ENCODE results near the gene PBX4.

PBX4 gene

DNA sequence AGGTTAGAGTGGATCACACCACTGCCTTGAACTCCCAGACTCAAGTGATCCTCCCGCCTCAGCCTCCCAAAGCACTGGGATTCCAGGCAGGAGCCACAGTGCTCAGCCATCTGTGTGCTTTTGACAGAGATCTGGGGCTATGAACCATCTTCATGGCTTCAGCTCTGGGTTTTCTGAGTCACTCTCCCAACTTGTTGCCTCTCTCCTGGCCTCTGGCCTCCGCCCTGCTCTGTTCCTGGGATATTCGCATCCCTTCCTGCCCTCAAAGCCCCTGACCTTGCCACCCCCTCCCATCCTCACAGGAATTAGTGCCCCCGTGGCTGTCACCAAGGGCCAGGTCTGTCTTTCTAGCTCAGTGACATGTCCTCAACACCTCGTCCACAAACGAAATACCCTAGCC is 30.7 kb upstream of the PBX4 start:
- DNase-seq = no peak

DNA sequence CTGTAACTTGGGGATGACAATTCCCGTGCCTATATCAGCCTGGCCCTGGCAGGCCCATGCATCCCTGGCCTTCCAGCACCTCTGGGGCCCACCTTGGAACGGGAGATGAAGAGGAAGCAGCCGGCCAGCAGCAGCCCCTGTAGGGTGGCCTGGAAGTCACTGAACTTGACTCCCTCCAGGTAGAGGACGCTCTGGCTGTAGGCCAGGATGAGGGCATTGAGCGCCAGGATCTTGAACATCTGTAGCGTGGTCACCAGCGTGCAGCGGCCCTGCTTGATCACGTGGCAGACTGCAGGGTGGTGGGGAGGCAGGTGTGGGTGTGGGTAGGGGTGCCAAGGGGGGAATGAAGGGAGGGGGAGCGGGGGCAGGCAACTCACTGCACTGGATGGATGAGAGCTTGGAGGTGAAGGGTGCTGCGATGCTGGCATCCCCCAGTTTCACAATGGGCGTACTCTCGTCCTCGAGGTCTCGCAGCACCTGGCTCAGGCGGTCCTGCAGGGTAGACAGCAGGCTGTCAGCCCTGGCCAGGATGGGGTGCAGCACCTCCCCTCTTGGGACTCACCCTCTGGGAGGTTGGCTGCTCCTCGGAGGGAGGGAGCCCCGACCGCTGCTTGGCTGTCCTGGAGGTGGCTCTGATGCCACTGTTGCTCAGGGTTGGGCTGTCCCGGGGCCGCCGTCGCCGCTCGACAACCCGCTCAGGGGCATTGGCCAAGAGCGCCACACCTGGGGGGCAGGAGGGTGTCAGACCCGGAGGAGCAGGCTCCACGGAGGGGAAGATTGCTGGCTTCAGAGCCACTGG is 28.7 kb upstream of the PBX4 start:
- DNase-seq = no peak

DNA sequence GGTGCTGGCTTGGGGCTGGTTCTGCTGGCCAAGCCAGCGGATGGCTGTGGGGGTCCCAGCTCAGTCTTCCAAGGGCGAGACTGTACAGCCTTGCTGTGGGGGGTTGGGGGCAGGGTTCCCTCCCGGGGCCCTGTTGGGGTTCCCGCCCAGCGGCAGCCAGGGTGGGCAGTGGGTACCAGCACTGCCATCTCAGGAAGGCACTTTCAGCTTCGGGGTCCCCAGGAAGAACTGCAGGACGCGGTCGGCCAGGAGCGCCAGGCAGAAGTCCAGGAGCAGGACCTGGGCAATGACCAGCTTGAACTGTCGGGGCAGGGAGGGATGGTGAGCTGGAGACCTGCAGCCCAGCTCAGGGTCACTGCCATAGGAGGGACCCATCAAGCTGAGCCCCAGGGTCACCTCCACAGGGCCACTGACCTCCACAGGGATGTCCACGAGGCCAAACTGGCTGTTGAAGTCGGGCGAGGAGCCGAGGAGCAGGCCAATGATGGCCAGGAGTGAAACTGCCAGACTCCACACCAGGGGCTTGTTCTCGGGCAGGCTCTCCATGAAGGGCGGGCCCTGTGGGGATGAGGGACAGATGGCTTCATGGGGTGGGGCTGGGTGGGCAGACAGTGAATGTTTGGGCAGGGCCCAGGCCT is 26.9 kb upstream of the PBX4 start:
- no peak for DNase-seq

DNA sequence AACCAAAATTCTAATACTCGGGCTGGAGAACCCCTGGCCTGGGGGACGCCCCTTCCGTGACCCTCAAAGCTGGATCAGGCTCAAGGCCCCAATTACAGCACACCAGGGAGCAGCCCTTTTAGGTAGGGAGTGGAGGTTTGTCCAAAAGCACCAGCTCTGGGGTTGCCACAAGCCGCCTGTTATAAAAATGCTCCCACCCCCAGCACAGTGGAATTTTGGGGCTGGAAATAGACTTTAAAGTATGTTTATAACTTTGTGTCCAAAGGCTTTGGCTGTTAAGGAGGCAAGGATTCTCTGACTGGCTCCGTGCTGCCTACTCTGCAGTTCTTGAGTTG is 25.5 kb upstream of the PBX4 start:
- no peak for DNase-seq

DNA sequence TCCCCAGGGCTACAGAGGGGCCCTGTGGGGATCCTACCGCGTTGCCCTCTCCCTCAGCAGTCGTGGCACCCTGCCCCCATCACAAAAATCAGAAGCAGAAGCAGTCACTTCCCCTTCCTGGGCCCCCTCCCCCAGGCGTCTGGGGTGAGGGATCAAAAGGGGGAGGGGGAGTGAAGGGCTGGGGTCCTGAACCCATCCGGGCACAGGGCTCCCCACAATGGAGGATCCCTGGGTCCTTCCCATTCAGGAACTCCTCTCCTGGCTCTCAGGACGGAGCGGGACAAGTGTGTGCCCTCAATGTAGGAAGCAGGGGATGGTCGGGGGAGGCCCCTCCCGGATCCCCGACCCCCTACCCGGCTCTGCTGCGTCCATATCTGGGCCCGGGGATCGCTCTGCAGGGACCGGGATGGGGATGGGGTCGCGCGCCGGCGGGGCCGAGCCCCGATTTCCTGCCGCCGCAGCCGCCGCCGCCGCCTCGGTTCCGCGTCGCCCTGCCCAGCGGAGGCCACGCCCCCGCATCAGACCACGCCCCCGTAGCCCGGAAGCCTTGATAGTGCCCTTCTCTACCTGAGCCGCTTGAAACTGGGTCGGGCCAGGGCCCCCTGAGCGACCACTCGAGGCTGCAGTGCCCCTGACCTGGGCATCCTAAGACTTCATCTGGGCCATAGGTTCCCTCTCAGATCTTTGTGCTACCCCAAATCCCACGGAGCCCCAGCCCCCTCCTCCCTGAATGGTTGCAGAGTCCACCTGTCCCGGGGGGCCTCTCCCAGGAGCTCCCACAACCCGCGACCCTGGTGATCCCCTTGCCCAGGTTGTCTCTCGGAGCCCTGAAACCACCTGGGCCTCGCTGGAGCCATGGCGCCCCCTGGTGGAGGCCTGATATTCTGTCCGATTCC is 24.9 kb upstream of the PBX4 start, which contains the start of gene GMIP:
GMIP (minus strand) TSS at position 500 of the 896 bp plus-strand sequence; CDS start at position 372, 128 bp downstream.
- peak; percentile 86 for DNase-seq

DNA sequence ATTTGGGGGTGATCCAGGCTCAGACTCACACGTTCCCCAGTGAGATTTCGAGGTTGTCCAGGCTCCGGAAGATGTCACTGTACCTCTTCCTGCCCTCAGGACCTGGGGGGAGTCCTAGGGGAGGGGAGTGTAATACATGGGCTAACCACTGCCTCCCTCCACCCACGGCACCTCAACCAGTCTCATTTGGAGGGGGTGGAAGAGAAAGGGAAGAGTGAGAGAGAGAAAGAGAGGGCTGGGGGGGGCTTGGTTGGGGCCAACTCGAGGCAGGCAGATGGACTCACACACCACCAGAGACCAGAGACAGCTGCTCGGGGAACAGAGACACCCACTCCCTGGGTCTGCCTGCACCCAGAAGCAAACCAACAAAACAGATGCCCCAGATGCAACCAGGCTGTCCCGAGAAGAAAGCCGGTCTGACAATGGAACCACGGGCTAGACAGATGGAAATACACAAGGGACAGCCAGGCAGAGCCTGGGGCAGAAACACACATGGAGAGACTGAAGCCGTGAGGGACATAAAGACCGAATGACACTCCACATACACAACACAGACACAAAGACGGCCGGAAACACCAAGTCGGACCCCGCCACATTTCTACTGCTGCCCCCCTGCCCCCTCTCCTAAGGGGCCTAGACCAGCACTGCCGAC is 24.1 kb upstream of the PBX4 start:
- peak; percentile 40 for DNase-seq

DNA sequence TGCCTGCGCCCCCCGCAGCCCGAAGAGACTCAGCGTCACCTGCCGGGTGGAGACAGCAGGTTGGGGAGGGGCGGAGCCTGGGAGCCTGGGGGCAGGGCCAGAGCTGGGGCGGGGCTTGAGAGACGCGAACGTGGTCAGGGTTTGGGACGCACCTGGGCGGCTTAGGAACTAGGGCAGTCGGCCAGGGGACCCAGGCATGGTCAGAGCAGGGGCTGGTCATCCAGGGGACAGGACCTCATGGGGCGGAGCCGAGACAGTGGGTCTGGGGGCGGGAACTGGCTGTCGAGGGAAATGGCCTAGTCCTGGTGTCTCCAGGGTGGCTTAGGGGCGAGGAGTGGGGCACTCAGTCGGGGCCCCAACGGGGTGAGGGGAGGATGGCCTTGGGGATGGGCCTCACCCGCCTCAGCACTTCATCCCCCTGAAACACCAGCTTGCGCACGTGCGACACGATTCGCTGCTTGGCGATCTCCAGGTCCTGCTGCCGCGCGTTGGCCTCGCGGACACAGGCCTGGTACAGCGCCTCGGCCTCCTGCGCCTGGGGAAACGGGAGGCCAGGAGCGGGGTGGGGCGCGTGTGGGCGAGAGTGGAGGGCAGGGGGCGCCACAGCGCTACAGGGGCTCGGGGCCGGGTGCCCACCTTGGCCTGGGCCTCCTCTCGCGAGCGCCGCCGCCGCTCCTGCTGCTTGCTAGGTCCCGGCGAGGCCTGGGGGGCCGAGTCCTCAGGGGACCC is 19.2 kb upstream of the PBX4 start:
- DNase-seq = no peak

DNA sequence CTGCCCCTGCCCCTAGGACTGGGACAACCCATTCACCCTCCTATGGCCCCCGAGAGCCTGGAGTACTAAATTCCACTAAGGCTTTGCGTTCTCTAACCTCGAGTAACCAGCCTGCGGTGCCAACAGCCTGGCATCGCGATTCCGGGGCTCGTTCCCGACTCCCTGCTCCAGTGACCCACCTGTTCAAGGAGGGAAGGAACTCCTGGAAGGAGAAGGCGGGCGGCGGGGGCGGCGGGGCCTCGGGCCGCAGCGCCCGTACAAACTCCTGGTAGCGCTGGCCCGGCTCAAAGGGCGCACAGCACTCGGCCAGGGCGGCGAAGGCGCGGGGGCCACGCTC is 18.7 kb upstream of the PBX4 start:
- DNase-seq = no peak

DNA sequence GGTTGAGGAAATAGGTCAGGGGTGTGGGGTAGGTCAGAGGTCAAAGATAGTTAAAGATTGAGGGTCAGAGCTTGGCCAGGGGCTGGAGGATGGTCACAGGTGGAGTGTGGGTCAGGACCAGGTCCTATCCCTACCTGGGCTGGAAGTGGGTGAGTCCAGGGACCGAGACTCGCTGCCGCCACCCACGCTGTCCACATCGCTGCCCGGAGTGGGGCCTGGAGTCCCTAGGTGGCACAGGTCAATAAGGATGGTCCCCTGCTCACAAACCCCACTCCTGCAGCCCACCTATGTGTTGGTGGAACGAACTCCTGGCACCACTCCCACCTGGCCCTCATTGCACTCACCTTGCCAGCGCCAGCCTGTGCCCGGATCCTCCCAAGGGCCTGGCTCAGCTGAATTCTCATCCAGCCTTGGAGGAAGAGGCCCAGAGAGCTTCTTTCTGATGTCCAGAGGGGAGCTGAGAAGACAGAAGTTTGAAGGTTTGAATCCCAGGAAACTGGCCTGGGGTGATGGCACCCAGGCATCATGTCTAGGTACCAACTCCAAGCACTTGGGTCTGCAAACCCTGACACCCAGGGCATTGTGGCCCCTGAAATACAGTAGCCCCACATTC is 18.2 kb upstream of the PBX4 start:
- no peak for DNase-seq

DNA sequence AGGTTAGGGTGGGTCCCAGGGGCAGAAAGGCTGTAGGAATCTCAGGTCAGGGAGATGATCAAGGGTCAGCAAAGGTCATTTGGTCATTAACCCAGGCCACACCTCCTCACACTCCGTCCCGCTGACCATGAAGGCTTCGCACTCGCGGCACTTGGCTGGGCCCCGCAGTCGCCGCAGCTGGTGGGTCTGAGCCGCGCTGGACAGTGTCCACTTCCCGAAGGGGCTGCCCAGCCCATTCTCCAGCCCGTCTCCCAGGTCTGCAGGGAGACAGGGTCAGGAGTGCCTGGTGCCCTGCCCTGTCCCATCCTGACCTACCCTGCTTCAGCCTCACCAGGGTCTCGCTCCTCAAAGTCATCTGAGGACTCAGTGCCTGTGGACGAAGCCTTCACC is 16.8 kb upstream of the PBX4 start:
- DNase-seq = no peak

DNA sequence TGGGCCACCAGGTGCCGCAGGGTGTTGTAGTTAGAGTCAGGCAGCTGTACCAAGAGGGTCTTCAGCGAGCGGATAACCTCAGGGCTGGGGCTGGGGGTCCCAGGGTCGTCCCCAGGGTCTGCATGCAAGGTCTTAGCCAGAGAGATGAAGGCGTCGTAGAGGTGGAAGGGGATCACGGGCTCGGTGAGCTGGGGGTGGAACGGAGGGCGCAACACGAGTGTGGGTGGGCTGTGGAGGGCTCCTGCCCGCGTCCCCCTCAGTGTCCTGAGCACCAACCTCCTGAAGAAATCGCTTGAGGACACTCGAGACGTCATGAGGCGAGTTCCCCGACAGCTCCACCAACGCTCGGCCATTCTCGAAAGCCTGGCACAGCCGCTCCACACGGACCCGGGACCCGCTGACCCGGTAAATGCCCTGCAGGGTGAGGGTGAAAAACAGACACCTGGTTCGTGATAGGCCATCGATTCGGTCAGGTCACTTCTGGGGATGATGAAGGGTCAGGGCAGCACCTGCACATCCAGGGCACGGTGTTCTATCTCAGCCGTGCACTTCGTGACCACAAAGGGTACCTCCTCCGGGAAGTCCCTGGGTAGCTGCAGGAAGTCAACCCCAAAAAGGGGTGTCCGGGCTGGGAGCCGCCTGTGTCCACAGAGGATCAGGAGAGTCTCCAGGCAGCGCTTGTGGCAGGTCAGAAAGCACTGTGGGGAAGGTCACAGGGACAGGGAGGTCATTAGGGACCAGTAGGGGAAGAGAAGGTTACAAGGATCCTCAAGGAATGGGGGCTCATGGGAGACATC is 16.2 kb upstream of the PBX4 start:
- no peak for DNase-seq

DNA sequence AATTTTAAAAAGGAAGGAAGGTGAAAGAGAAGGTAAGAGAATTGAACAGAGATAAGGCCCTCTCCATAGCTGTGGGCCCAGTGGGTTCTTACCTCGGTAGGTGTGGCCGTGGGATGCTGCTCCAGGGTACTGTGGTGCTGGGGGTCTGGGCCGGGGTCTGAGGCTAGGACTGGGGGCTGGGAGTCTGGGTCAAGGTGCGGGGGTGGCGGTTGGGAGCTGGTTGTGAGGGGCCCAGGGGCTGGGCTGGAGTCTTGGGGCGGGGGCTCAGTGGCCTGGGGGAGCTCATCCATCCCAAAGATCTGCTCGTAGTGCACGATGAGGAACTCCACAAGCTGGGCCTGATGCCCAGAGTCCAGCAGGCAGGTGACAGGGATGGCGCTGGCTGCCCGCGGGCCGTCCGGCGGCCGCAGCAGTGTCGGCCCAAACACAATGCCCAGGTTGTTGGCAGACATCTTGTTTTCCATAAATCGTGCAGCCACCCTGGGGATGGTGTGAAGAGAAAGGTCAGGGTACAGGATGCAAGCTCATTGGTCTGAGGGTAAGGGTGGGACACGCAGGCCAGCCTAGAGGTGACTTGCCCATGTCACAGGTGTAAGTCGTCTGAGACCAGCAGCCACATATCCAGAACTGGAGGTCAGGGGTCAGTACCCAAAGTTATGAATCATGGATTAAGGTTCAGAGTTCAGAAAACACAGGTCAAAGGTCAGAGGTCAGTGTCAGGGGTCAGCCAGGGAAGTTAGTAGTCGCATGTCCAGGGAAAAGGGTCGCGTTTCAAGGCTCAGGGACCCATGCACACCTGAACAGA is 15.4 kb upstream of the PBX4 start:
- no peak for DNase-seq

DNA sequence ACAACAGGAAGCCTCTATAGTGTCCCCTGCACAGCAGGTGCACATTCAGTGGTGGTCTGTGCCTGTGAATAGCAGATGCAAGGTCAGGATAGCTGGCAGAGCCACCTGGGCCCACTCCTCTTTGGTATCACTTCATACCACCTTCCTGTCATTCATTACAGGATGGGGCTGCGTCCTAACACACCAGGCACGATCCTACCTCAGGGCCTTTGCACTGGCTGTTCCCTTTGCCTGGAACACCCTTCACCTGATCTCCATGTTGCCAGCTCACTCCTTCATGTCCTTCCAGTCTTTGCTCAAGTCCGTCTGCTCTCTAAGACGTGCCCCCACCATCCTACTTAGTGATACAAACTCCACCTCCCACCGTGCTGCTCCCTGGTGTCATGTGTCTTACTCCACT is 14.2 kb upstream of the PBX4 start:
- DNase-seq = no peak

DNA sequence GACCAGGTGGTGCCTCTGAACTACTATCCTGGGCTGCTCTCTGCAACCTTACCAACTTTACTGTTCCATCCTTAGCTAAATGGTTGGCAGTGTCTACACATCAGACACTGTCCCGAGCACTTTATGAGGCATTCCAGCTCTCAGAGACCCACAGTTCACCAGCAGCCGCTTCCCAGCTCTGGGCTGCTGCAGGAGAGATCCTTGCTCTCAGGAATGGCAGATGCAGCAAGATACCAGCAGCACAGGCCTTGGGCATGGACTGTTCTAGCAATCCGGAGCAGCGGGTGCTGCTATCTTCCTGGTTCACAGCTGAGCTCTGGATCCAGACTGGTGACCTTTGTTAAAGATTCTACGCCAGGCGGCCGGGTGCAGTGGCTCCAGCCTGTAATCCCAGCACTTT is 12.9 kb upstream of the PBX4 start:
- no peak for DNase-seq

DNA sequence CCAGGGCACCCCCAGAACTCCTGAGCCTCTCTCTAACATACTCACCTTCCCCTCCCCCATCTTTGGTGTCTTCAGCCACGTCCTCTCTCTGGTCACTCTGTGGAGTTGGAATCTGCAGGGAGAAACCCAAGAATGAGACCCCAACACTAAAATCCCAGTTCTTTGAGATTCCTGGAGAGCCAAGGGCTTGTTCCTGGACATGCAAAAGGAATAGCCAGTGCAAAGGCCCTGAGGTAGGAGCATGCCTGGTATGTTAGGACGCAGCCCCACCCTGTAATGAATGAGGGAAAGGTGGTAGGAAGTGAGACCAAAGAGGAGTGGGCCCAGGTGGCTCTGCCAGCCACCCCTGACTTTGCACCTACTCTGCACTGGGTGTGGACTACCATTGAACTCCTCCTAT is 11.9 kb upstream of the PBX4 start:
- no peak for DNase-seq

DNA sequence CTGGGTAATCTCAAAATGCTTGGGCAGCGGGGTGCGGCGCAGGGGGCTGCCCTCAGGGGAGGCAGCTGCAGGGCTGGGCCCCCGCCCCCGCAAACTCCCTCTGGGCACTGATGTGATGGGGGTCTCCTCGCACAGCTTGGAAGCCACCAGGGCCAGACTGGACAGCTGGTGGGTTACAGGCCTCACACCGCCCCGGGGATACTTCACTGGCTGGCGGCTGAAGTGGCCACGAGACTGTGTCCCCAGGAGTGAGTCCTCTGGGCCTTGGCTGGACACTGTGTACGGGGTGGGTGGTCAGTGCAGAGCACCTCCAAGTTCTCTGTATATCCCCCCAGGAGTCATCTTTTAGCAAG is 11.6 kb upstream of the PBX4 start:
- no peak for DNase-seq

DNA sequence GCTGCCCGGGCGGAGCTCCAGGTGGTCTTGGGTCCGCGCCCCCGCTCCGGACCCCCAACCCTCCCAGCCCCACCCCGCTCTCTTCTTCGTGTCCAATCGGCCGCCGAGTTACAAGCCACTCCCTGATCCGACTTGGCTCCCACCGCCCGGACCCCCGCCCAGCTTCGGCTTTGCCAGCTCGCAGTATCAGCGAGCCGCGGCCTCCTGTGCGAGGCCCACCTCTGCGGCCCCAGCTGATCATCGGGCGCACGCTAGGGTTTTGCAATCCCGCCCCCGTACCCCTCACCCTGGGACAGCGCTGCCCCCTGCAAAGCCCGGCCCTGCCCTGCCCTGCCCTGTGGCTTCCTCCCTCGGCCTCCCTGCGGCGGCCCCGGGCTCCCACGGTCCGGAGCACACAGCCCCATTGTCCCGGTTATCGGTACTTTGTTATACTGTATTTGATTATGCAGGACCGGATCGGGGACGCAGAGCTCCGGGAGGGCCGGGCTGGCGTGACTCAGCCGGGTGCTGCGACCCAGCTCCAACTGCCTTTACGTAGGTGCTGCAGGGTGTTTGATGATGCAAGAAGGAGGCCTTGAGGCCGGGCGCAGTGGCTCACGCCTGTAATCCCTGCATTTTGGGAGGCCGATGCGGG is 10.1 kb upstream of the PBX4 start:
- peak; percentile 55 for DNase-seq

DNA sequence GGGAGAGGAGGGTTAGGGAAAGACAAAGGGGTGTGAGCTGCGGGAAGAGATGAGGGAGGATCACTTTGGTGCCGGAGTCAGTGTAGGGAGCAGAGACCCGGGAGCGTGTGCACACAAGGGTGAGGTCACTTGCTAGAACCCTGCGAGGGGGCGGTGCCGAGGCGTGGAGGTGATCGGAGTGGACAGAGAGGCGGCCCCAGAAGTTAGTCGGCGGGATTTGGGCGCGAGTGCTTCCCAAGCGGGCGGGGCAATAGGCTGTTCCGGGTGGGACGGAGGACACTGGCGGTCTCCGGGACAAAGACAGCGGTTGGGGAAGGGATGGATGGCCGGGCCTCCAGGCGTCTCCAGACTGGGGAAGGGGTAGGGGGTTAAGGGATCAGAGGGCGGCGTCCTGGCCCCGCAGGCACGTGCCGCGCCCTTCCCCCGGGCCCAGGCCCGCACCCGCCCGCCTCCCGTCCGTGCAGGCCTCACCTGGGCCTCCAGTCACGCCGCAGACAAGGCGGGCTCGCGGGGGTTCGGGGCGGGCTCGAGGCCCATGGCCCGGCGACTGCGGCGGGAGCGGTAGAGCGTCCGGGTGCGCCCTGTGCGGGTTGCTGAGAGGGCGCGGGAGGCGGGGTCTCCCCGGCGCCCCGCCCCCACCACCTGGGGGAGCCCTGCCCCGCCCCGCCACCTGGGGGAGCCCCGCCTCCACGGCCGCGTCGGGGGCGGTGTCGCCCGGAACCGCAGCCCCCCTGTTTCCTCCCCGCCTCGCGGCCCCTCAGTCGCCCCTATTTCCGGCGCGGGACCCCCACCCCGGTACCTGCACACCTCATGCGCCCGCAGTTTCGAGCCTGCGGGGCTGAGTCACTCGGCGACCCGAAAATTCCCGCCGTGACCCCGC is 9.4 kb upstream of the PBX4 start, which contains the start of gene LPAR2:
LPAR2 (minus strand) TSS at position 600 of the 880 bp plus-strand sequence. CDS start 945 bp downstream, outside the sequence.
- DNase-seq = peak; percentile 75

Data from stimulated activated CD4-positive, alpha-beta T cell treated with anti-CD3 and anti-CD28 coated beads, Interleukin-4, amount 100 ng/mL, for 1 hour (primary cell).